HG03439 (cell line): Measurements from ENCODE around the gene MFN2.
"Not testable (repeated sequence)": the region's sequence is repeated elsewhere in the genome, so short reads cannot be mapped to it uniquely, and the experiment has no call there.

Source experiments
- ATAC-seq: cut with Tn5 transposase; IDR thresholded peaks from one replicate; pipeline ENCODE4 v1.9.1; 2021; ENCODE audit warnings: mild to moderate bottlenecking, moderate library complexity; ENCODE audit not compliant: unreplicated experiment

MFN2 gene

GRCh38 chr1:12044187-12044877 is 64.1 kb downstream of the MFN2 start:
- ATAC-seq = not testable (repeated sequence)

GRCh38 chr1:12046749-12047119 is 66.5 kb downstream of the MFN2 start:
- no peak for ATAC-seq

- ATAC-seq = peak; percentile 41
Observed at GRCh38 chr1:12047120-12047876, 67.1 kb downstream of the MFN2 start.

- no peak for ATAC-seq
Observed at GRCh38 chr1:12048372-12048771, 68.1 kb downstream of the MFN2 start.

GRCh38 chr1:12049616-12050015 is 69.4 kb downstream of the MFN2 start:
- ATAC-seq = no peak

GRCh38 chr1:12051361-12051760 is 71.1 kb downstream of the MFN2 start:
- ATAC-seq = no peak

- peak; percentile 60 for ATAC-seq
Observed at GRCh38 chr1:12052008-12052573, 71.8 kb downstream of the MFN2 start.

GRCh38 chr1:12052997-12053686 is 72.9 kb downstream of the MFN2 start:
- ATAC-seq = no peak

GRCh38 chr1:12053752-12054548 is 73.7 kb downstream of the MFN2 start:
- no peak for ATAC-seq

- no peak for ATAC-seq
Observed at GRCh38 chr1:12055259-12055658, 75.0 kb downstream of the MFN2 start.

GRCh38 chr1:12056331-12056841 is 76.1 kb downstream of the MFN2 start:
- ATAC-seq = no peak

- no peak for ATAC-seq
Observed at GRCh38 chr1:12057382-12057781, 77.1 kb downstream of the MFN2 start.

GRCh38 chr1:12057940-12058687 is 77.9 kb downstream of the MFN2 start:
- no peak for ATAC-seq

GRCh38 chr1:12059226-12059625 is 79.0 kb downstream of the MFN2 start:
- ATAC-seq = no peak

- no peak for ATAC-seq
Observed at GRCh38 chr1:12059722-12060464, 79.6 kb downstream of the MFN2 start.

GRCh38 chr1:12060500-12060899 is 80.3 kb downstream of the MFN2 start:
- ATAC-seq = no peak
